ENCODE data around the gene AIM2.

GRCh38 chr1:159121526-159121925, 45.0 kb upstream of the AIM2 start:
- TF ChIP-seq POLR2A (IDR thresholded peaks at IDR 0.05) (no peak), CTCF (IDR thresholded peaks at IDR 0.05) (no peak)

Measured in Peyer's patch (tissue), 4 donors.